BLaER1 treated with 17β-estradiol and CSF1 and Interleukin-3, amounts not matched to agents 10 nM and 100 nM (cell line): ENCODE results near the gene KCNJ4.
"Not testable (repeated sequence)": the region's sequence is repeated elsewhere in the genome, so short reads cannot be mapped to it uniquely, and the experiment has no call there.

Experiments used
- H3K27ac ChIP-seq, 11 experiments: shearing (Covaris generic); formaldehyde crosslinking; 2 replicates each; pipeline ENCODE4 v1.8.1; 2022
- H3K27me3 ChIP-seq, 11 experiments: shearing (Covaris generic); formaldehyde crosslinking; 2 replicates each; pipeline ENCODE4 v1.8.1; 2022
- H3K36me3 ChIP-seq, 11 experiments: shearing (Covaris generic); formaldehyde crosslinking; 2 replicates each; pipeline ENCODE4 v1.8.1; 2022
- H3K4me1 ChIP-seq, 10 experiments: shearing (Covaris generic); formaldehyde crosslinking; 2 replicates each; pipeline ENCODE4 v1.8.1; 2022
- H3K4me2 ChIP-seq, 11 experiments: shearing (Covaris generic); formaldehyde crosslinking; 2 replicates each; pipeline ENCODE4 v1.8.1; 2022
- H3K4me3 ChIP-seq, 10 experiments: shearing (Covaris generic); formaldehyde crosslinking; 2 replicates each; pipeline ENCODE4 v1.8.1; 2022
- H3K9ac ChIP-seq, 11 experiments: shearing (Covaris generic); formaldehyde crosslinking; 2 replicates each; pipeline ENCODE4 v1.8.1; 2022
- H3K9me3 ChIP-seq, 11 experiments: shearing (Covaris generic); formaldehyde crosslinking; replicated peaks in 1 of 11; 2 replicates each; pipeline ENCODE4 v1.8.1; 2022
- H4K20me1 ChIP-seq, 11 experiments: shearing (Covaris generic); formaldehyde crosslinking; 2 replicates each; pipeline ENCODE4 v1.8.1; 2022
- Cebpa-rat ChIP-seq, 11 experiments: shearing (Covaris generic); IDR thresholded peaks; 2 replicates each; pipeline ENCODE4 v1.8.1; 2022

The KCNJ4 gene

GRCh38 chr22:38383417-38383816 is 71.6 kb downstream of the KCNJ4 start:
- Histone ChIP-seq H3K9me3 (no peaks in the 10 kb centered on the region), H3K4me3 (no peak overlapping the region), H4K20me1 (peaks cover 0 to 51% (median 0%) of the 10 kb centered on the region in 11 experiments; a peak in 6 of 22 replicates), H3K9ac (no peak overlapping the region), H3K4me1 (0 out of 20 replicates have a peak, but pooled peaks cover 0 to 3% (median 0%) of the 10 kb centered on the region in 10 experiments), H3K36me3 (peaks cover 0 to 23% (median 0%) of the 10 kb centered on the region in 11 experiments; a peak in 3 of 22 replicates), H3K27ac (no peak overlapping the region), H3K27me3 (no peaks in the 10 kb centered on the region), H3K4me2 (no peak overlapping the region)
- TF ChIP-seq Cebpa-rat (IDR thresholded peaks at IDR 0.05) = no peak

GRCh38 chr22:38381371-38381770 is 73.6 kb downstream of the KCNJ4 start:
- not testable (repeated sequence) for H3K27me3 ChIP-seq, H3K4me1 ChIP-seq, H3K9me3 ChIP-seq, H3K4me2 ChIP-seq, H3K4me3 ChIP-seq, H3K9ac ChIP-seq, H3K27ac ChIP-seq
- Histone ChIP-seq H4K20me1 (peaks cover 0 to 39% (median 0%) of the 10 kb centered on the region in 11 experiments; a peak in 6 of 22 replicates), H3K36me3 (peaks cover 0 to 23% (median 0%) of the 10 kb centered on the region in 11 experiments; a peak in 3 of 22 replicates)
